ENCODE data around the gene UBE2G1.

The UBE2G1 gene, protein sequence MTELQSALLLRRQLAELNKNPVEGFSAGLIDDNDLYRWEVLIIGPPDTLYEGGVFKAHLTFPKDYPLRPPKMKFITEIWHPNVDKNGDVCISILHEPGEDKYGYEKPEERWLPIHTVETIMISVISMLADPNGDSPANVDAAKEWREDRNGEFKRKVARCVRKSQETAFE

DNA sequence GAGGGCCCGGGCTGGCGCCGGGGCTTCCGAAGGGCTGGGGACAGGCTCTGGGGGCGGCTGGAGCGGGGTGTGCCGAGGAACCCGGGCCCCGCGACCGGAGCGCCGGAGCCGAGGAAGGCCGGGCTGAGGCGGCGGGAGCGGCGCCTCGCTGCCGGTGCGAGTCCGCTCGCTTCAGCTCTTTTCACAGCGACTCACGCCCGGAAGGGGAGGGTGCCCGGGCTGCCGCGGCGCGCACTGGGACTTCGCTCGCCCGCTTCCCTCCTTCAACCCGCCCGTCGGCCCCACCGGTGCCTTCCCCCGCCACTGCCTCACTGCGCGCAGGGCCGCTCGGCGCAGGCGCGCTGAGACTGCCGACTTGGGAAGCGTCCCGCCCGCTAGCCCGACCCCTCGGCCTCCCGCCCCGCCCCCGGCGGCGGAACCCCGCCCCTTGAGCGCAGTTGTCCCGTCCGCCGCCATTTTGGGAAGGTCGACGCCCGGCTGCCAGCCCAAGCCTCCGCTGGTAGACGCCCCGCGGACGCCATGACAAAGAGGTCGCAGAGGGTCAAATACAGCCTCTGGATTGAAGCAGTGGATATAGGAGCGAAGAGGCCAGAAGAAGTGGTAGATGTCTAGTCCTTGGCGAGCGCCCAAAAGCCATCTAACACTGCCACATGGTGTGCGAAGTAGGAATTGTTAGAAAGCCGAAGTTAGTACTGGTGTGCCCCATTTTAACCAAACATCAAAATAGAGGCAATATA is at the start of gene UBE2G1:
UBE2G1 (minus strand) TSS at position 349 of the 737 bp plus-strand sequence. CDS start 359 bp downstream, outside the sequence.
- in situ Hi-C loops (cut with MboI; ENCODE audit: low sequenced_read_pairs, unreplicated experiment) = no loop called here
- peak; percentile 97 for DNase-seq (ENCODE audit: low spot score)
- TF ChIP-seq CTCF (IDR thresholded peaks at IDR 0.05; ENCODE audit: borderline replicate concordance, control extremely low read depth, extremely low read depth, insufficient read depth, missing control alignments) = no peak

GRCh38 chr17:4412933-4413831 is 46.7 kb upstream of the UBE2G1 start:
- peak; percentile 99 for TF ChIP-seq CTCF (IDR thresholded peaks at IDR 0.05; ENCODE audit: borderline replicate concordance, control extremely low read depth, extremely low read depth, insufficient read depth, missing control alignments)
- DNase-seq (ENCODE audit: low spot score) = peak; percentile 89
- in situ Hi-C loops (cut with MboI; ENCODE audit: low sequenced_read_pairs, unreplicated experiment) = no loop called here

DNA sequence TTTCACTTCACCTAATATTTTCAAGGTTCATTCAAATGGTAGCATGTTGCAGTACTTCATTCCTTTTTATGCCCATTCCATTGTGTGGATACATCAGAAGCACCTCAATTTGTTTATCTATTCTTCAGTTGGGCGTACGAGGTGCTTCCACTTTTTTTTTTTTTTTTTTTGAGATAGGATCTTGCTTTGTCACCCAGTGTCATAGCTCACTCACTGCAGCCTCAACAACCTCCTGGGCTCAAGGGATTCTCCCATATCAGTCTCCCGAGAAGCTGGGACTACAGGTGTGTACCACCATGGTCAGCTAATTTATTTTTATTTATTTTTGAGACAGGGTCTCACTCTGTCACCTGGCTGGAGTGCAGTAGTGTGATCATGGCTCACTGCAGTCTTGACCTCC is 44.7 kb upstream of the UBE2G1 start:
- TF ChIP-seq CTCF (IDR thresholded peaks at IDR 0.05; ENCODE audit: borderline replicate concordance, control extremely low read depth, extremely low read depth, insufficient read depth, missing control alignments) = no peak
- no peak for DNase-seq (ENCODE audit: low spot score)
- in situ Hi-C loops (cut with MboI; ENCODE audit: low sequenced_read_pairs, unreplicated experiment) = no loop called here

GRCh38 chr17:4409659-4410058 is 43.2 kb upstream of the UBE2G1 start:
- in situ Hi-C loops (cut with MboI; ENCODE audit: low sequenced_read_pairs, unreplicated experiment) = loop anchor here (10.0 kb wide), 1 partner anchor 205 kb away; no protein-coding TSS in a partner anchor
- TF ChIP-seq CTCF (IDR thresholded peaks at IDR 0.05; ENCODE audit: borderline replicate concordance, control extremely low read depth, extremely low read depth, insufficient read depth, missing control alignments) = no peak
- DNase-seq (ENCODE audit: low spot score) = no peak

DNA sequence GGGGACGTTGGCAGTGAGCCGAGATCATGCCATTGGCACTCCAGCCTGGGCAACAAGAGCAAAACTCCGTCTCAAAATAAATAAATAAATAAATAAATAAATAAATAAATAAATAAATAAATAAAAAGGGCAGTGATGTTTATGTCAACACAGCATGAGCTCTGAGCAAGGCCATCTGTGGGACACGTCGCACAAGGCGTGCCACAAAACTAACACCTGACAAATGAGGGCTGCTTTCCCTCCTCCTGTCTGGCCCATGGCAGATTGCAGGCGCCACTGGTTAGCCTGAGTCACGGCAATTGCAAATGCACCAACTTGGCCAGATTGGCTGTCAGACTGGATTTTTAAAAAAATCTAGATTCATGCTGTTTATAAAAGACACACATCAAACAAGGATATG is 41.4 kb upstream of the UBE2G1 start:
- no peak for DNase-seq (ENCODE audit: low spot score)
- TF ChIP-seq CTCF (IDR thresholded peaks at IDR 0.05; ENCODE audit: borderline replicate concordance, control extremely low read depth, extremely low read depth, insufficient read depth, missing control alignments) = no peak
- in situ Hi-C loops (cut with MboI; ENCODE audit: low sequenced_read_pairs, unreplicated experiment) = loop anchor here (10.0 kb wide), 1 partner anchor 203 kb away; no protein-coding TSS in a partner anchor

- DNase-seq (ENCODE audit: low spot score) = no peak
- in situ Hi-C loops (cut with MboI; ENCODE audit: low sequenced_read_pairs, unreplicated experiment) = loop anchor here (10.0 kb wide), 1 partner anchor 202 kb away; no protein-coding TSS in a partner anchor
- TF ChIP-seq CTCF (IDR thresholded peaks at IDR 0.05; ENCODE audit: borderline replicate concordance, control extremely low read depth, extremely low read depth, insufficient read depth, missing control alignments) = no peak
Observed at GRCh38 chr17:4407216-4407615, 40.7 kb upstream of the UBE2G1 start.

Measured in GM13976 (cell line).